Measurements from ENCODE around the gene IFITM10.
A peak's percentile ranks its signal among the peaks of the same experiment; 100 is the strongest.
"Not testable (repeated sequence)": the region's sequence is repeated elsewhere in the genome, so short reads cannot be mapped to it uniquely, and the experiment has no call there.

The IFITM10 gene

DNA sequence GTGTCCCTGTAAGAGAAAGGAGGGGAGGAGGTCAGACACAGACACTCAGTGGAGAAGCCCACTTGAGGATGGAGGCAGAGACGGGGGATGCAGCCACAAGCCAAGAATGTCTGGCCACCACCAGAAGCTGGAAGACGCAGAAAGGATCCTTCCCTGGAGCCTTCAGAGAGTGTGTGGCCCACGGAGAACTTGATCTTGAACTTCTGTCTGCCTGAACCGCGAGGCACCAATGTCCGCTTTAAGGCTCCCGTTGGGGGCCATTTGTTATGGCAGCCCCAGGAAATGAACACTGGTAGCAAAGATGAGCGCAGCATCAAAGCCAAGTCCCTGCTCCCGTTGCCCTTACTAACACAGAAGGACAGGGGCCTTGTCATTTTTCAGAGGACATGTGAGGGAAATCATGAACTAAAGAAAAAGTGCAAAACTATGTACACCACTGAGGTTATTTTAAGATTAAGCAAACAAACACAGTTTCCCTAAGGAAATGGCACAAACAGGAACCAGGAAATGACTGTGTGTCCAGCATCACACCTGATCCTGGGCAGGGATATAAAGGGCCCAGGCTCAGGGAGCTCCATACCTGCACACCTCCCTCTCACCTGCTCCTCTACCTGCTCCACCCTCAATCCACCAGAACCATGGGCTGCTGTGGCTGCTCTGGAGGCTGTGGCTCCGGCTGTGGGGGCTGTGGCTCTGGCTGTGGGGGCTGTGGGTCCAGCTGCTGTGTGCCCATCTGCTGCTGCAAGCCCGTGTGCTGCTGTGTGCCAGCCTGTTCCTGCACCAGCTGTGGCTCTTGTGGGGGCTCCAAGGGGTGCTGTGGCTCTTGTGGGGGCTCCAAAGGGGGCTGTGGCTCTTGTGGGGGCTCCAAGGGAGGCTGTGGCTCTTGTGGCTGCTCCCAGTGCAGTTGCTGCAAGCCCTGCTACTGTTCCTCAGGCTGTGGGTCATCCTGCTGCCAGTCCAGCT, 53.5 kb downstream of the IFITM10 start, which contains the start of gene KRTAP5-6:
Gene KRTAP5-6 (plus strand): TSS at position 588 of the 963 bp plus-strand sequence. CDS start 51 bp downstream, at position 639.
- TF ChIP-seq JUND (IDR thresholded peaks at IDR 0.05; ENCODE audit: low read depth): no peak
- in situ Hi-C loops (cut with HindIII; ENCODE audit: low pct_unique_long_range_greater_than_20kb, low sequenced_read_pairs): no loop called here
- peak; percentile 28 to 45 for DNase-seq (ENCODE audit: low read depth in 1 of 2, low spot score in 1 of 2)

DNA sequence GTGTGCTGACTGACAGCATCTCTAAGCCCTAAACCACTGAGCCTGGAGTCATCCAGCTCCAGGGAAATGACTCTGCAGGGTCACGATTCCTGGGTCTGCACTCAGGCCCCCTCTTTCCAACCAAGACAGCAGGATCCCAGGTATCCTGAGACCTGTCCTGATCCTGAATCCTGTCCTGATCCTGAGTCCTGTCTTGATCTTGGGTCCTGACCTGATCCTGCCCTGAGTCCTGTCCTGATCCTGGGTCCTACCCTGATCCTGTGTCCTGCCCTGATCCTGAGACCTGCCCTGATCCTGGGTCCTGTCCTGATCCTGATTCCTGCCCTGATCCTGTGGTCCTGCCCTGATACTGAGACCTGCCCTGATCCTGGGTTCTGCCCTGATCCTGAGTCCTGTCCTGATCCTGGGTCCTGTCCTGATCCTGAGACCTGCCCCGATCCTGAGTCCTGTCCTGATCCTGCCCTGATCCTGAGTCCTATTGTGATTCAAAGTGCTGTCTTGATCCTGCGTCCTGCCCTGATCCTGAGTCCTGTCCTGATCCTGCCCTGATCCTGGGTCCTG, 54.8 kb downstream of the IFITM10 start:
- DNase-seq (ENCODE audit: low read depth in 1 of 2, low spot score in 1 of 2): no peak
- in situ Hi-C loops (cut with HindIII; ENCODE audit: low pct_unique_long_range_greater_than_20kb, low sequenced_read_pairs): no loop called here
- TF ChIP-seq JUND (IDR thresholded peaks at IDR 0.05; ENCODE audit: low read depth): no peak

DNA sequence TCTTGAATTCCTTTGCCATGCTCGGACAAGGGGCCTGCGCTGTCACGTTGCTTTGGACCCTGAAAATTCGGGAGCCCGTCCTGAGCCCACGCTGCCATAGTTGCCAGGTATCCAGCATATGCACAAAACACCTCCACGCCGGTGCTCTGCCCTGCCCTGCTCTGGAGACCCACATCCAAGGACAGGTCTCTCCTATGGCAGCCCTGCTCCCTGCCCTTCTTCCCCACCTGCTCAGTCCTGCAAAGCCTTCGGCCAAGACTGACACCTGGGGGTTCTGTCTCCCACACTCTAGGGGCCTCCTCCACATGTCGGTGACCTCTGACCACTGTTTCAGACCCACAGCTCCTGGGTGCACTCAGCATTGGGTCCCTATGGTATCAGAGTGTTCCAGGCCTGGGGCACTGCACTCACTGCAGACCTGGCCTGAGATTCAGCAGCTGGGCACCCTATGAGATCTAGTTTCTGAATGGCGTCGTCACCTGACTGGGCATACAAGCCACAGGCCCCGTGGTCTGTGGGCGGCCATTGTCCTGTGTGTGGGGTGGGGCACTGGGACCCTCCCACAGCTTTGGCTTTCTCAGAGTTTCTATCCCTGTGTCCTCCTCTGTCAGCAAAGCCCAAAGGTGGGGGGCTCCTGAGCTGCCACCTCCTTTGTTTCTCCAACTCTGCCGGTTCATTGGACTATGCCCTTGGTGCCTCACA, 55.4 kb downstream of the IFITM10 start:
- no peak for TF ChIP-seq JUND (IDR thresholded peaks at IDR 0.05; ENCODE audit: low read depth)
- in situ Hi-C loops (cut with HindIII; ENCODE audit: low pct_unique_long_range_greater_than_20kb, low sequenced_read_pairs): no loop called here
- no peak for DNase-seq (ENCODE audit: low read depth in 1 of 2, low spot score in 1 of 2)

DNA sequence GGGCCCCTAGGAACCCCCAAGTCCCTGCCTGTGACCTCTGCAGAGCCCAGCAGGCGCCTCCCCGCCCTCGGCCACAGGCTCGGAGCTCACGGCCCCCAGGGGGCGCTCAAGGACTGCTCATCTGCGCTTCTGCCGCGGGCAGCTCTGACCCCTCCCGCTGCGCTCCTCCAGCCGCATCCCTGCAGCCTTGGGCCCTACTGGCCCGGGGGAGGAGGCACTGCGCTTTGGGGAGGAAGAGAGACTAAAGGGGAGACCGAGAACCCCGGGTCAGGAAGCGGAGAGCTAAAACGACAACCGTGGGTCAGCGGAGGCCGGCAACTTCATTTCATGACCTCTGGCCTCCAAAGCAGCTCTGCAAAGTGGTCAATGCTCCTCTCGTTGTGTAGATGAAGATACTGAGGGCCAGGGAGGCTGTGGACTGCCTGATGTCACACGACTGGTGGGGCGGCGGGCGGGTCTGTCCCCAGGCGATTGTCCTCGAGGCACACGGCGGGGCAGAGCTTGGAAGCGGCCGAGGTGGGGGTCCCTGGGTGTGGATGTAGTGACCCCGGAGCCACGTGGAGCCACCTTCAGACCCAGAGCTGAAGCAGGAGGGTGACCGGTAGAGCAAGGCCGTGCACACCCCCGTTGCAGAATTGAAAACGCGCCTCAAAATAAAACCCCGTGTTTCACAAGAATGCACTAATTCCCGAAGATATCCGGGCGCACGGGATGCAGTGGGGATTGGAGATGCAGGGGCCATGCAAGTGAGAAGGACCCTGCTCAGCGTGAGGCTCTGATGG, 56.1 kb downstream of the IFITM10 start:
- in situ Hi-C loops (cut with HindIII; ENCODE audit: low pct_unique_long_range_greater_than_20kb, low sequenced_read_pairs): no loop called here
- DNase-seq (ENCODE audit: low read depth in 1 of 2, low spot score in 1 of 2): peak; percentile 66 to 81
- TF ChIP-seq JUND (IDR thresholded peaks at IDR 0.05; ENCODE audit: low read depth): no peak

DNA sequence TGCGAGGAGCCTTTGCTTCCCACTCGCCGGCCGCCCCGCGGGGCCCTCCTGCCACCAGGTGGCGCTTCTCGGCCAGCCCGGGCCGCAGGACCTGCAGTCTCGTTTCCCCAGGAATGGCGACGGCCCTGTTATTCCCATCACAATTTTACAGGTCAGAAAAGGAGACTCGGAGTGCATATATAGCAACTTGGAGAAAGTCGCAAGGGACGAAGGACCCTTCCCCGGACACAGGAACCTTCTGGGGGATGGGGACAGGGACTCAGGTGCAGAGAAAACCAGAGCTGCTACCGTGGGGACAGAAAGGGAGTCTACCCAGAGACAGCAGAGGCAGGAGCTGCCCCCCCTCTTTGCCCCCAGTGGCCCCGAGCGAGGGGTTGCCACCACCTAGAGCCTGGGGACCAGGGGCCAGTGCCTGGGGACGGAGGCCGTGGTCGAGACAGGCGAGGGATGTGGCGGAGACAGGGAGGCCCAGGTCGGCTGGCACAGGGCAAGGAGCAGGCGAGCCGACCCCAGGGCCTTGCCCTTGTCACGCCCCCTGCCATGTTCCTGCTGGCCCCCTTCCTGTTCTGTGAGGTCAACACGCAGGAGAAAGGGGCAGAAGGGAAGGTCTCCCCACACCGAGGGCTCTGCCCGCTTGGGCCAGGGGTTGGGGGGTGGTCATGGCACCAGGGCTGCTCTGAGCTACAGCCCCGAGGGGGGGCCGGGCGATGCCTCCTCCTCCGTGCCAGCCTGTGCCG, 56.9 kb downstream of the IFITM10 start:
- no peak for TF ChIP-seq JUND (IDR thresholded peaks at IDR 0.05; ENCODE audit: low read depth)
- in situ Hi-C loops (cut with HindIII; ENCODE audit: low pct_unique_long_range_greater_than_20kb, low sequenced_read_pairs): no loop called here
- peak; percentile 68 to 75 for DNase-seq (ENCODE audit: low read depth in 1 of 2, low spot score in 1 of 2)

DNA sequence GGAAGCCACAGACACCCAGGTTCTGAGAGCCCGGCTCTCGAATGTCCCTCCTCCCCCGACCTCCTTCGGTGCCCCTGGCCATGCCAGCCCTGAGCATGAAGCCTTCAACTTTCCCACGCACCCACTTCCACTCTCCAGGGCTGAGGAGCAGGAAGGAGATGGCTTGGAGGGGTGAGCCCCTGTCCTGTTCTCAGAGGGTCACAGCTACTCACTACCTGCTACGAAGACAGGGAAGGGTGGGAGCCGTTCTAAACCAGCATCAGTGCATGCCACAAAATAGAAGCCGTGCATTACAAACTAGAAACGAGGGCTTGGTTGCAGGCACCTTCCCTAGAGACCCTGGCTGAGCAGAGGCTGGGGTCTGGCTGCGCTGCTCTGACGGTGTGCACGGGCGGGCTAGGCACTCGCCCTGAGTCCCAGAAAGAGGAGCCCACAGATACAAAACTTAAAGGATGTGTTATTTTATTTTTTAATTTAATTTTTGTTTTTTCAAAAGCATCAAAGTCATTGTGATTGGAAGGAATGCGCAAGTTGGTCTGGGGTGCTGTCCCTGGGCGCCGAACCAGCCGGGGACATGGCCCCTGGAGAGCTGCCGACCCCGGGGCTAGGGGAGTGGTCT, 57.6 kb downstream of the IFITM10 start:
- no peak for DNase-seq (ENCODE audit: low read depth in 1 of 2, low spot score in 1 of 2)
- TF ChIP-seq JUND (IDR thresholded peaks at IDR 0.05; ENCODE audit: low read depth): no peak
- in situ Hi-C loops (cut with HindIII; ENCODE audit: low pct_unique_long_range_greater_than_20kb, low sequenced_read_pairs): no loop called here

DNA sequence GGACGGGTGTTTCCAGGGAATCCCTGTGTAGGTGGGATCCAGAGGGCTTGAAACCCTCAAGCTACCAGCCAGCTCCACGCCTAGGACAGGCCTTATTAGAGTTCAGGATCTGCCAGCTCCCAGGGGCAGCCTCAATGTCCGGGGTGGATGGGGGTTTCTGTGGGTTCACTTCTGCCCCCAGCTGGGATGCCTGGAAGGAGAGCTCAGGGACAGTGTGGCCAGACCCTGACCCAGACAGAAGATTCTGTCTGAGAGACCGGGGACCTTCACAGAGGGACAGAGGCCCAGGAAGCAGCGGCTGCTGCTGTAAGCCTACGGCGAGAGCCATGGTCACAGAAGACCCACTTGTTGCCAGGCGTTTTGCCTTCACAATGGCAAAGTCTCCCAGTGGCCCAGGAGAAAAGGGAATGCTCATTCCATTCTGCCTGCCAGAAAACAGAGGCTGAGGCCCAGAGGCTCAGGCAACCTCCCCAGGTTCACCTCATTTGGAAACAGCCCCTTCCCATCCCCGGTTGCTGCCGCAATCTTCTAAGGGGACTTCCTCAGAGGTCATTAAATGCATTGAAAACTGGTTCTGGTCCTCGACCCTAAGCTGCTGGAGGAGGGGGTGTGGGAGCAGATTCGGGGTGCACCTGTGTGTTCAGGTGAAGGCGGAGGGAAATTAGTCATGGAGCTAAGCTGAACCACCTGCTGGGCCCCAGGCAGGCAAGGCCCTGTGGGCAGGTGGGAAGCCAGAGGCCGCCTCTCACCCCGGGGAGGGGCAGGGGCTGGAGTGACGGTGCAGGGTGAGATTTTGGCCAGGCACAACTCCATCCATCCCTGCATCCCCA, 58.3 kb downstream of the IFITM10 start:
- no peak for TF ChIP-seq JUND (IDR thresholded peaks at IDR 0.05; ENCODE audit: low read depth)
- in situ Hi-C loops (cut with HindIII; ENCODE audit: low pct_unique_long_range_greater_than_20kb, low sequenced_read_pairs): no loop called here
- no peak for DNase-seq (ENCODE audit: low read depth in 1 of 2, low spot score in 1 of 2)

DNA sequence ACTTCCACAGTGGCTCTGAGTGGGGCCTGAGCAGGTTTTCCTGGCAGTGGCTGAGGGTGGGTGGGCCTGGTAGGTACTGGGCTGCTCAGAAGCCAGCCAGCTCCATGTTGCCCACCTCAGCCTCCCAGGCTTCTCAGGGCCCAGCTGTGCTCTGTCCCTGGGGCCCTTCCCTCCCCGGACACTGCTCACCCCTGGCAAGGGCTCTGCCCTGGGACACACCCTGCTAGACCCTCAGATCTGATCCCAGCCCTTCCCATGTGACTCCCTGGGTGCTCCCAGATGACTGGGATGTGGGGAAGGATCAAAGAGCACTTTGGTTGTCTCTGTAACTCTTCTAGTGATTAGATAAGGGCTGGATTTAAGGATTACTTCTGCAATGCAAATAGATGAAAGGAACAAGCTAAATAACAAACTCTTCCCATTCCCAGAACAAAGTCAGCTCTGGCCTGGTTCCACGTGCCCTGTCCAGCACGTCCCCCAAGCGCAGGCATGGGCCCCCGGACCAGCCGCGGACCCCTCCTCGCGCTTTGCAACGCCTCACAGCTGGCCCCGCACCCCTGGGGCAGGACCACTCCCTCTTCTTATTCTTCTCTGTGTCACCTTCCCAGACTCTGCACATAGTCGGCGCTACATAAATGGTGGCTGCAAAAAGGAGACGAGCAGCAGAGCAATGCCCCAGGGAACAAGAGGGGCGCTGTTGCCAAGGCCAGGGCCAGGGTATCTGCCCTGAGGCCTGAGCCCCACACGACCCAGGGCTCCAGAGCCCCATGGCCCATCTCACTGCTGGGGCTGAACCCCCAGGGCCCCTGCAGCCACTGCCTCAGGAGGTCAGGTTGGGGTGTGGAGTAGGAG, 59.1 kb downstream of the IFITM10 start:
- no peak for TF ChIP-seq JUND (IDR thresholded peaks at IDR 0.05; ENCODE audit: low read depth)
- in situ Hi-C loops (cut with HindIII; ENCODE audit: low pct_unique_long_range_greater_than_20kb, low sequenced_read_pairs): no loop called here
- DNase-seq (ENCODE audit: low read depth in 1 of 2, low spot score in 1 of 2): no peak

DNA sequence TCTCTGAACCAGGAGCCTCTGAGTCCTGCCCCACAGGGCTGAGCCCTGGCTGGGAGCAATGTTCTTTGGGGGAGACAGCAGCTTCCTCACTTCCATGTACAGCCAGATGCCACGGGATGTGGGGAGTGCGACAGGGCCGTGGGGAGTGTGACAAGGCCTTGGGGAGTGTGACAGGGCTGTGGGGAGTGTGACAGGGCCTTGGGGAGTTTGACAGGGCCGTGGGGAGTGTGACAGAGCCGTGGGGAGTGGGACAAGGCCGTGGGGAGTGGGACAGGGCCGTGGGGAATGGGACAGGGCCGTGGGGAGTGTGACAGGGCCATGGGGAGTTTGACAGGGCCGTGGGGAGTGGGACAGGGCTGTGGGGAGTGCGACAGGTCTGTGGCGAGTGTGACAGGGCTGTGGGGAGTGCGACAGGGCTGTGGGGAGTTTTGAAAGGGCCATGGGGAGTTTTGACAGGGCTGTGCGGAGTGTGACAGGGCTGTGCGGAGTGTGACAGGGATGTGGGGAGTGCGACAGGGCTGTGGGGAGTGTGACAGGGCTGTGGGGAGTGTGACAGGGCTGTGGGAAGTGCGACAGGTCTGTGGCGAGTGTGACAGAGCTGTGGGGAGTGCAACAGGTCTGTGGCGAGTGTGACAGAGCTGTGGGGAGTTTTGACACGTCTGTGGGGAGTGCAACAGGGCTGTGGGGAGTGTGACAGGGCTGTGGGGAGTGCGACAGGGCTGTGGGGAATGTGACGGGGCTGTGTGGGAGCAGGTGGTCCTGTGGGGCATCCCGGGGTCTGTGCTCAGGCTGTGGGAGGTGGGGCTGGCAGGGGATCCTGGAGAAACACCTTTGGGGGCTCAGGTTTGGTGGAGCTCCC, 60.0 kb downstream of the IFITM10 start:
- no peak for TF ChIP-seq JUND (IDR thresholded peaks at IDR 0.05; ENCODE audit: low read depth)
- in situ Hi-C loops (cut with HindIII; ENCODE audit: low pct_unique_long_range_greater_than_20kb, low sequenced_read_pairs): no loop called here
- no peak for DNase-seq (ENCODE audit: low read depth in 1 of 2, low spot score in 1 of 2)

DNA sequence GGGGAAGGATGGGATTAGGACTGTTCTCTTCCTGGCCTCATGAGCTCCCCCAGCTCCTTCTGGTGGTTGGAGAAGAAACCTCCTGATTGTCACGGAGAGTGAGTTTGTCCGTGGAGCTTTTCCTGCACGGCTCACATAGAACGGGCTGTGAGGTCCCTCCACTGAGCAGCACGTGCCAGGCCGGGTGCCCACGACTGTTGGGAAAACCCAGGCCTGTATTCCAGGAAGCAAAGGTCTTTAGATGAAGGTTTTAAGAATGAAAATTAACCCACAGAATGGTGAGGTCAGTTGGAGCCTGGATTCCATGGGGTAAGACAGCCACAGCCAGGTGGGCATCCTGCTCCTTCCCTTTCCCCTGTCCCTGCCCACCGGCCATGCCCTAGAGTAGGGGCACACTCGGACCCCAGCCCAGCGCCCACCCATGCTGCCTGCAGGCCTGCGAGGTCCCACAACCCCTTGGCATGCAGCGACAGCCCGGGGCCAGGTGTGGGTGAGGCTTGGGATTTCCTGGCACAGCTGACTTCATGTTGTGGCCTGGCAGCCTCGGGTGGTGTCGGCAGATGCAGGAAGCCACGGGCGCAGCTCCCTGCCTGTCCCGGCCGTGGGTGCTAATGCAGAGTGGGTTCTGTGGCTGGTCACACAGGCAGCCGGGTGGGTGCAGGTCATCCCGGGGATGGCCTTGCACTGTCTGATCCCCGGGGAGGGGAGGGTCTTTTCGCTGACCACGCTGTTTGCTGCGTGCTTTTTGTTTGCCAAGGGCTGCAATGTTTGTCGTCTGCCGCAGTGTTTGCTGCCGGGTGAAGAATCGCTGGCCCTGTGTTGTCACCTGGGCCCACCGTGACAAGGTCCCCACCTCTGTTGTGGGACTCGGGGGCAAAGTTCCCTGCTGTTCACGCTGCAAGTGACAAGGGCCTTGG, 60.9 kb downstream of the IFITM10 start:
- in situ Hi-C loops (cut with HindIII; ENCODE audit: low pct_unique_long_range_greater_than_20kb, low sequenced_read_pairs); DNase-seq (ENCODE audit: low read depth in 1 of 2, low spot score in 1 of 2): not testable (repeated sequence)

DNA sequence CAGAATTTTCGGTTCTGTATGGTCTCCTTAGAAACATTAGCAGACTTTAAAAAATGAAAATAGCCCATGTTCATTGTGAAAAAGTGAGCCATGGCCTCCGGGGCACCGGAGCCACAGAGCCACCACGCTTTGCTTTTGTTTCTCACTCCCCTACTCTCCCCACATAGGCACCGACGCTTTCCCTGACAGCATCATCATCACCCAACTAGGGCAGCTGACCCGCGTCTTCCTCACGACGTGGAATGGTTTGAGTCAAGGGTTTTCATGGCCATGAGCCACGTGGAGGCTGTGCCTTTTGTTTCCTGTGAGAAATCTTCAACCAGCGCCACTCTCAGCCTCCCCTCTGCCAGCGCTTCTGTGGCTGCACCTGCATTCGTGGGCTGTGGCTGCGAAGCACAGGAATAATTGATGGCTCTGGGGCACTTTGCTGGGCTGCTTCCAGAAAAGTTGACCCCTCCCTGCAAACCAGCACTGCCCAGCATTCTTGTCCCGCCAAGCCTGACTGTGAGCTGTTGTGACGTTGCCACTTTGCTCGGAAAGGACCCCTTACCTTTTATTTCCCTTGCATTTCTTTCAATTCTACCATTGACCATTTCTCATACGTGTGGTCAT, 62.0 kb downstream of the IFITM10 start:
- DNase-seq (ENCODE audit: low read depth in 1 of 2, low spot score in 1 of 2); in situ Hi-C loops (cut with HindIII; ENCODE audit: low pct_unique_long_range_greater_than_20kb, low sequenced_read_pairs): not testable (repeated sequence)

DNA sequence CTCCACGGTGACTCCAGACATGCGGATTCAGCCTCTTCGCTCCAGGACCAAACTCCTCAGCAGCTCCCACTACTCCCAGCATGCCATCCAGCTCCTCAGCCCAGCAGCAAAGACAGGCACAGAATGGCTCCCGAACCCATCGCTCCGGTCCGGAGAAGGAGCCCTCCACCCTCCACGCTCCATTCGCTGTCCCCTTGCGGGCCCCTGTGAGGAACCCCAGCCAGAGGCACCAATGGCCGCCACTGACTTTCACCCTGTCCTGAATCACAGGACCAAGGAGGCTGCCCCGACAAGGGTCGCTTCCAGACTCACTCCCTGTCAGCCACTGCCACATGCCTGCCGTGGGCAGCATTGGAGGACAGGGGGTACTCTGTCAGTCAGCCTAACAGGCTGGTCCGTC, 64.2 kb downstream of the IFITM10 start:
- DNase-seq (ENCODE audit: low read depth in 1 of 2, low spot score in 1 of 2); in situ Hi-C loops (cut with HindIII; ENCODE audit: low pct_unique_long_range_greater_than_20kb, low sequenced_read_pairs): not testable (repeated sequence)
